Measurements from ENCODE around the gene STXBP5.

Gene STXBP5

GRCh38 chr6:147390909-147391536 is 186.8 kb downstream of the STXBP5 start:
- DNase-seq, result no peak

- no peak for DNase-seq
These were observed 188.9 kb downstream of the STXBP5 start for GRCh38 chr6:147392917-147393625.

GRCh38 chr6:147395158-147395557 is 190.9 kb downstream of the STXBP5 start:
- DNase-seq, result no peak

- no peak for DNase-seq
These were observed 193.1 kb downstream of the STXBP5 start for GRCh38 chr6:147397306-147397705.

GRCh38 chr6:147400968-147401367 is 196.8 kb downstream of the STXBP5 start:
- DNase-seq, result no peak

- DNase-seq, result no peak
These were observed 197.6 kb downstream of the STXBP5 start for GRCh38 chr6:147401779-147402178.

- no peak for DNase-seq
These were observed 202.6 kb downstream of the STXBP5 start for GRCh38 chr6:147406783-147407182.

GRCh38 chr6:147407571-147407970 is 203.4 kb downstream of the STXBP5 start:
- no peak for DNase-seq

GRCh38 chr6:147416622-147417021 is 212.4 kb downstream of the STXBP5 start:
- DNase-seq, result no peak

GRCh38 chr6:147417954-147418353 is 213.7 kb downstream of the STXBP5 start:
- DNase-seq, result no peak

- no peak for DNase-seq
These were observed 214.3 kb downstream of the STXBP5 start for GRCh38 chr6:147418523-147418922.

GRCh38 chr6:147421903-147422302 is 217.7 kb downstream of the STXBP5 start:
- no peak for DNase-seq

GRCh38 chr6:147423111-147423510 is 218.9 kb downstream of the STXBP5 start:
- no peak for DNase-seq

- no peak for DNase-seq
These were observed 225.6 kb downstream of the STXBP5 start for GRCh38 chr6:147429794-147430193.

- no peak for DNase-seq
These were observed 226.6 kb downstream of the STXBP5 start for GRCh38 chr6:147430811-147431210.

GRCh38 chr6:147434076-147434475 is 229.9 kb downstream of the STXBP5 start:
- DNase-seq, result no peak

- no peak for DNase-seq
These were observed 230.3 kb downstream of the STXBP5 start for GRCh38 chr6:147434516-147434915.

- DNase-seq, result no peak
These were observed 233.4 kb downstream of the STXBP5 start for GRCh38 chr6:147437615-147438014.

GRCh38 chr6:147438758-147439528 is 234.7 kb downstream of the STXBP5 start:
- no peak for DNase-seq
